ENCODE measurements around the gene ROBO1.

ROBO1 gene

GRCh38 chr3:79011821-79012529 is 755.8 kb downstream of the ROBO1 start:
- no peak for DNase-seq

GRCh38 chr3:79009861-79010260 is 757.9 kb downstream of the ROBO1 start:
- DNase-seq, result no peak

- no peak for DNase-seq
These were observed 761.7 kb downstream of the ROBO1 start for GRCh38 chr3:79006077-79006476.

GRCh38 chr3:79005084-79005483 is 762.7 kb downstream of the ROBO1 start:
- DNase-seq, result no peak

GRCh38 chr3:79003994-79004393 is 763.8 kb downstream of the ROBO1 start:
- no peak for DNase-seq

- DNase-seq, result no peak
These were observed 765.1 kb downstream of the ROBO1 start for GRCh38 chr3:79002465-79003372.

- no peak for DNase-seq
These were observed 766.5 kb downstream of the ROBO1 start for GRCh38 chr3:79001255-79001654.

GRCh38 chr3:78999139-78999538 is 768.7 kb downstream of the ROBO1 start:
- DNase-seq, result no peak

- DNase-seq, result no peak
These were observed 772.7 kb downstream of the ROBO1 start for GRCh38 chr3:78995087-78995486.

GRCh38 chr3:78994174-78995027 is 773.4 kb downstream of the ROBO1 start:
- no peak for DNase-seq

- DNase-seq, result no peak
These were observed 774.4 kb downstream of the ROBO1 start for GRCh38 chr3:78993375-78993774.

- no peak for DNase-seq
These were observed 775.0 kb downstream of the ROBO1 start for GRCh38 chr3:78992830-78993229.

GRCh38 chr3:78992400-78992799 is 775.4 kb downstream of the ROBO1 start:
- no peak for DNase-seq

GRCh38 chr3:78991656-78992055 is 776.1 kb downstream of the ROBO1 start:
- DNase-seq, result no peak

GRCh38 chr3:78990156-78990555 is 777.6 kb downstream of the ROBO1 start:
- DNase-seq, result no peak

- DNase-seq, result no peak
These were observed 779.5 kb downstream of the ROBO1 start for GRCh38 chr3:78988324-78988723.

GRCh38 chr3:78986416-78987101 is 781.2 kb downstream of the ROBO1 start:
- no peak for DNase-seq

- no peak for DNase-seq
These were observed 781.8 kb downstream of the ROBO1 start for GRCh38 chr3:78985981-78986380.

- no peak for DNase-seq
These were observed 788.8 kb downstream of the ROBO1 start for GRCh38 chr3:78979028-78979427.

GRCh38 chr3:78978037-78978436 is 789.8 kb downstream of the ROBO1 start:
- no peak for DNase-seq

GRCh38 chr3:78977073-78977472 is 790.7 kb downstream of the ROBO1 start:
- DNase-seq, result no peak

GRCh38 chr3:78976200-78976599 is 791.6 kb downstream of the ROBO1 start:
- no peak for DNase-seq
